ENCODE results near the gene SERTAD2. TPM values are rescaled to one million over a fixed set of nuclear protein-coding genes. Genes with fewer than 3 reads are reported as not detected.

SERTAD2 gene
- polyA plus RNA-seq, 4 donors, result 24.0 to 31.1 (median 26.9) TPM

DNA sequence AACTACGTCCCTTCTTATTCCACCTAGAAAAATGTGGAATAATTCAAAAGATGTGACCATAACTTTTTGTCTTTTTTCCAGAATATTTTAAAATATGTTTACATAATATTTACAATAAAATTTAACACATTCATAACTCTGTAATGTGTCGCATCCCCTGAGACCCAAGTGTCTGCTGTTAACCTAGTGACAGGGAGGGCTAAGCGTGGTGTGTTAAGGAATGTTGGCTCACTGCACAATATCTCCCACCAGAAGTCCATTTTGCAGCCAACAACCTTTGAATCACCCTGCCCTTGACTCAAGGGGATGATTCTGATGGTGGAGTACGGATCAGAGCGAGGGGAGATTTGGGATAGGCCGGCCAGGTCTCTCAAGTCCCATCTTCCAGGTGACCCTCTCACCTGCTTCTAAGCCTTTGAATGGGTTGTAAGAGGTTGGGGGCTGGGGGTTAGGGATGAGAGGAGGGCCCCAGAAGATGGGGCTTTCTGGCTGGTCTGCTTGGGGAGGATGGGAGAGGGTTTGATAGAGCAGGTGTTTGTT is 43.3 kb downstream of the SERTAD2 start:
- no peak for DNase-seq (ENCODE audit: low read depth in 4 of 4, low spot score in 3 of 4)

DNA sequence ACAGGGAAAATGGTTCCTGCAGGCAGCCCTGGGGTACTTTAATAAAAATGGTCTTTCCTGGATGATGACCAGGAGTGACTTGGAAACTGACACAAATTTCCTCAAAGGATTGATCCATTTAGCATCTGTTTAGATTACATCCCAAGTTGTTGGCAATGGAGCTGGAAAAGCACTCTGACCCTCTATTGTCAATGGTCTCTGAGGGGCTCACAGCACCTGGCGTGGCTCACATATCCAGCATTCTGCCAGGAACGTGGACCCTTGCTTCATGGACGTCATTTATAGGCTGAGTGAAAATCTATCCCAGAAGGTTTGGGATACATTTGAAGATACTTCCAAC is 43.8 kb downstream of the SERTAD2 start:
- no peak for DNase-seq (ENCODE audit: low read depth in 4 of 4, low spot score in 3 of 4)

GRCh38 chr2:64609227-64609941 is 44.3 kb downstream of the SERTAD2 start:
- no peak for DNase-seq (ENCODE audit: low read depth in 4 of 4, low spot score in 3 of 4)

GRCh38 chr2:64608867-64609226 is 44.9 kb downstream of the SERTAD2 start:
- DNase-seq (ENCODE audit: low read depth in 4 of 4, low spot score in 3 of 4), result no peak

DNA sequence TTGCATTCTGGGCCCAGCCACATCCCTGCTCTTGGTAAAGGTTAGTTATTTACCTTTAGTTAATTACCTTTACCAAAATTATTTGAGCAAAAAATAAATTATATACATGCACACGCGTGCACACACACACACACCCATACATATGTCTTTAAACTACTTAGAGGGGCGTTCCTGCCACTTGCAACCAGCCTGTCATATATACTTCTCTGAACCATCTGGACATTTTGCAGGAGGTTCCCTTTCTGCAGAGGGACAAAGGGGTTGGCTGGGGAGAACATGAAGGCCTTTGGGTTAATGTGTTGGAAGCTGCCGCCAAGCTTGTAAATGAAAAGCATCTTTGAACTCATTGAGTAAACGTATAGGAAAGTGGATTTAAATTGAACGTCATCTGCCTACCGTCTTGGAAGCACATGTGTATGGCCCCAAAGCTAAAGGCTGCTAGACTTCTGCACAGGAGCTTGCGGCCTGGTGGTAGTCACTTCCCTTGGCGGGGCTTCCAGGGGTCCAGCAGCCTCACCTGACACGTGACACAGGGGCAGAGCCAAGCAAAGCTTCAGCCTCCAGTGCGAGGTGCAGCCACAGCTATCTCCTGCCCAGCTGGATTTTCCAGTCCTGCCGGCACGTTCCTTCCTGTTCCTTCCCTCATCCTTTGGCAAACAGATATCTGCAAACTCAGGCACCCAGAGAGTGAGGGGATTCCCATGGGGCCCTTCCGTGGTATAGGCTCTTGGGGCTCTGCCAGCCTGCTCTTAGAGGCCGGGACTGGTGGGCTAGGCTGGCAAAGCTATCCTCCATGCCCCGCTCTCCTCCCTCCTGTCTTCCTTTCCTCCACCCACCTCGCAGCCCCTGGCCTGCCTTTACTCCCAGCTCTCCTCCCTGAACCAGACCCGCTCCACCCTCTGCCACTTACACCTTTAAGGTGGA is 46.1 kb downstream of the SERTAD2 start:
- DNase-seq (ENCODE audit: low read depth in 4 of 4, low spot score in 3 of 4), result no peak

DNA sequence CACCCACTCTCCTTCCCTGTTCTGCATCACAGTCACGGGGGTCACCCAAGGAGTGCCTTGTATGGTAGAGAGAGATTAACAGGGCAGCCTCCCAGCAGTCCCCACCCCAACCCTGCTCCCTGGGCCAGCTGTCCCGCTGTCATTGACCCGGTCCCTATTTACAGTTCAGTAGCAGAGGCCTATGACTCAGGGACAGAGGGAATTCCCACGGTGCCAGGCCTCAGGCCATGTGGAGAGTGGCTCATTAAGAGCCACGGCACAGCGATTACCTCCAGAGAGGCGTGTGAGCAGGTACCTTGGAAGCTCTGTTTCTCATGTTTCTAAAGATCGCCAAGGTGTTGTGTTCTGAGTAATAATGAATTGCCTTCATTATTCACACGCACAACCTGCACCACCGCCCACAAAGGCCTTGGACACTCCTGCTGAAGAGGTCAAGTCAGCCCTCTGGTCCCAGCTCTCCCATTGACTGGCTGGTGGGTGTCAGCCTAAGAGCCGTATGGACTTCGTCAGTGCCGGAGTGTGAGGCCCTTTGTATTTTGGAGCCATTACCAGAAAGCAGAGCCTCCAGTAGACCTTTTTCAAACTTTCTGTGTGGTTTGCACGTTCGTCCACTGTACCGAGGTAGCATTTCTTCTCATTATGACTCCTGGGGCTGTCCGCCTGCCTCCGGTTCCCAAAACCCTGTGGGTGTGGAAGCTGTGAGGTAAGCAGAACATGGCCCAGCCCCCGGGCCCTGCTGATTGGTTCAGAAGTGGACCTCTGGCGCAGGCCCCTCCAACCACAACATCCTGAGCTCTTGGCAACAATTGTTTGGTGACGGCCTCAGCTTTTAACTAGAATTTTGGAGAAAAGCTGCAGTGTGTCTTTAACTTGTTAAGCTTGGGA is 47.0 kb downstream of the SERTAD2 start:
- peak in 1 of 4 donors; percentile 57 for DNase-seq (ENCODE audit: low read depth in 4 of 4, low spot score in 3 of 4)

GRCh38 chr2:64605991-64606478 is 47.7 kb downstream of the SERTAD2 start:
- no peak for DNase-seq (ENCODE audit: low read depth in 4 of 4, low spot score in 3 of 4)

GRCh38 chr2:64605026-64605471 is 48.7 kb downstream of the SERTAD2 start:
- DNase-seq (ENCODE audit: low read depth in 4 of 4, low spot score in 3 of 4), result no peak

- no peak for DNase-seq (ENCODE audit: low read depth in 4 of 4, low spot score in 3 of 4)
Observed at GRCh38 chr2:64604155-64604554, 49.6 kb downstream of the SERTAD2 start.

- no peak for DNase-seq (ENCODE audit: low read depth in 4 of 4, low spot score in 3 of 4)
Observed at GRCh38 chr2:64602436-64602835, 51.3 kb downstream of the SERTAD2 start.

DNA sequence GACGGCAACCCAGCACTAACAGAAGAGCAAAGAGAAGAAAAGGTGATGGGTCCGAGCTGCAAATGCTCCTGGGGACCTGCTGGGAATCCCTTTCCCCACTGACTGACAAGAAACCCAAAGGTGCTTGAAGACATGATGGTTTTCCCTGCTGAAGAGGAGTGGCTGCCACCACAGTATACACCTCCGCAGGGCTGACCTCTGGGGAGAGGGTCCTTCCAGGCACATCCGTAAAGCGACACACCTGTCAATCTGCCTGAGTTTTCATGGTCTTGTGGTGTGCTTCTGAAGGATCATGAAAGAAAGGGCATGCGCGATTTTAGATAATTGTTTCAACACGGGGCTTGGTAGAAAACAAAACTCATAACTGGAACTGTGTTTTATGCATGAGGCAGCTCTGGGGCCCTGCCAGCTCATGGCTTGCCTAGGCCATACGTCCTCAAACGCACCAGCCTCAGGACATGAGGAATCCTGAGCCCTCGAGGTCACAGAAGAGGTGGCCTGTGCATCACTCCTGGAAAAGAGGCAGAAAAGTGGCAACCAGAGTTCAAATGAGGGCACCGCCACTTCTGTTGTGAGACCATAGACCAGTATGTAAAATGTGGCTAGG is 51.8 kb downstream of the SERTAD2 start:
- DNase-seq (ENCODE audit: low read depth in 4 of 4, low spot score in 3 of 4), result no peak

- DNase-seq (ENCODE audit: low read depth in 4 of 4, low spot score in 3 of 4), result no peak
Observed at GRCh38 chr2:64601034-64601754, 52.5 kb downstream of the SERTAD2 start.

DNA sequence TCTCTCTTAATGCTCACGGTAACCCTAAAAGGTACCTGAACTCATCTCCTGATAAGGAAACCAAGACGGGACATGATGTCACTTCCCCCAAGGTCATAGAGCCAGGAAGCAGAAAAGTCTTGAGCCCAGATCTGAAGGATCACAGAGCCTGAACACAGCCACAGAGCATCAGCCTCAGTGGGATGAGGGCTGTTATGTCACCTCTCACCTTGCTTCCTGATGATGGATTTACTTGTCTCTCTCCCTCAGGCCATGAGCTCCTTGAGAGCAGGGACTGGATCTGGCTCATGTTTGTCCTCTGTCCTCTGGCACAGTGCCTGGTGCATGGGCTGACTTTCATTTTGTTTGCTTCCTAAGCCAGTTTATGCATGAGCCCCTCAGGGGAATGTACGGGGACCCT is 54.2 kb downstream of the SERTAD2 start:
- no peak for DNase-seq (ENCODE audit: low read depth in 4 of 4, low spot score in 3 of 4)

DNA sequence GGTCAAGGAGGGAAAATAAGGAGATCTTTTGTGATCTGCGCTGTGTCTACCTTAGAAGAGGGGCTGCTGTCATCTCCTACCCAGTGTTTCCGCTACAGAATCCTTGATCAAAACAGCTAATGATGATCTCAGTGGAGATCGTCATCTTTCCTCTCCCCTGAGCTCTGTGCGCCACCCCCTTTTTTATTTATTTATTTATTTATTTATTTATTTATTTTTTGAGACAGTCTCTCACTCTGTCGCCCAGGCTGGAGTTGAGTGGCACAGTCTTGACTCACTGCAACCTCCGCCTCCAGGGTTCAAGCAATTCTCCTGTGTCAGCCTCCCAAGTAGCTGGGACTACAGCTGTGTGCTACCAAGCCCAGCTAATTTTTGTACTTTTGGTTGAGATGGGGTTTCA is 55.5 kb downstream of the SERTAD2 start:
- DNase-seq (ENCODE audit: low read depth in 4 of 4, low spot score in 3 of 4), result no peak

DNA sequence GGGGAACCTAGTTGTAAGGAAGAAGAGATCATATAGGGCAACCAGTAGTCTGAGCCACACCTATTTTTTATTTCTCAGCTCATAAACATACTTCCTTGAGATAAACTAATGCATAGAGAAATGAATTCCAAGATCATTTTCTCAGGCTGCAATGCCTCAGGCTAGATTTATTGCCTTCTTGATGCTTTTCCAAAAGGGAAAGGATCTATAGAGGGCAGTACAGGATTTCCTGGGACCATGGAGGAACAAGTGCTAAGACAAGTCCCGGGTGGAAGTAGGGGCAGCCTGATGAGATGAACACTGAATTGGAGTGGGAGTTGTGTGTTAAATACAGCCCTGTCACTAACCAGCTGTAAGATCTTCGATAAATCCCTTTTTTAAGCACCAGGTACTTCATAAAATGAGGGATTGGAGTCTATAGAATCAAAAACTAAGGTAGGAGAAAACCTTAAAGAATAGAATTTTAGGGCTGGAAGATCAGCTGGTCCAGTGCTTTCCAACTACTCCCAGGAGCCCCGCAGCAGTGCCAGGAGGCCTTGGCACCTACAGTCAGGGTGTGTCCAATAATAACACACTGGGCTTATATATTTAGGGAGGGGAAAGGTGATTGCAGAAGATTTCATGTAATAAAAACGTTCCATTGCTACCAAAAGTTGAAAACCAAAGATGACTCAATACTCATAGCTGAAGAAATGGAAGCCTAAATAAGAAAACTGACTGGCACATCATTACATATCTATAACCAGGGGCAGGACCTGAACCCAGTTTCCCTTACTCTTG is 58.1 kb downstream of the SERTAD2 start:
- no peak for DNase-seq (ENCODE audit: low read depth in 4 of 4, low spot score in 3 of 4)

- DNase-seq (ENCODE audit: low read depth in 4 of 4, low spot score in 3 of 4), result no peak
Observed at GRCh38 chr2:64594226-64594989, 59.3 kb downstream of the SERTAD2 start.

DNA sequence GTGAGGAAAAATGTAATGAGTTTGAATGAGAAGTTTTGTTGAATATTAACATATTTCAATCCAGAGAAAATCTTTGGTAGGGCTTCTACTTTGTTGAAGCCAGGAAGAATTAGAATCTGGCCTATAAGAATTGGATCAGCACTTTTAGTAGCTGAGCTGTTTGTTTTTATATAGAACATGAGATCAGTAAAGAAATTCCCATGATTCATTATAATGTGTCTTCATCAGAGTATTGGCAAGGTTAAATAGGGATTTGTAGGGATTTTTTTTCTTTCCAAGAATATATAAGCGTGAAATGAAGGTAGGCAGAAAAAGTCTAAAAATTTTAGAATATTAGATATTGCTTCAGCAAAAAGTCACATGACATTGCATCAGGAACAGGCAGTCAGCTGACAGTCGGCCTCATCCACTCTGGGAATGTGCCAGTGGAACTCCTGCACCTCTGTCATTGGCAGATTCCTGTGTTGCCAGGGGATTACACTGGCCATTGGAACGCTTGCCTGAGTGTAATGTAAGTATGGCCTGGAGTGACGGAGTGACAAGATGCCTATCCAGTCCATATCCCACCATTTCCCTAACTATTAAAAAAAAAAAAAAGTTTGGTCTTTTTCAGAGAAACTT is 60.6 kb downstream of the SERTAD2 start:
- no peak for DNase-seq (ENCODE audit: low read depth in 4 of 4, low spot score in 3 of 4)

DNA sequence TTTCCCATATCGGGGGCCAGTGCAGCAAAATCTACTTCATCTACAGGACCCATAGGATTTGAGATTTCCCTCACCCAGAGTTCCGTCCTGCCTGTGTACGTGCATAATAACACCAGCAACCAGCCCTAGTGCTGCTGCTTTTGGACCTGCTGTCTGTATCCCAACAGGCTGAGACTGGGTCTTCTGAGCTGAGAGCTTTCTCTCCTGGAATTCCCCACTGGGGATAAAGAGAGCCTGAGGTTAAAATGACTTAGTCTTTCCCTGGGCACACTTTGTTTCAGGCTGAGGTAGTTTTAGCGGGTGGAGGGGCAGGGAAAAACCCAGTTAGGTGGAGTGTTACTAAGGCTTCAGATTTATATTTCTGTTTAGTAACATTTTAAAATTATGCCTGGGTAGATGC is 62.5 kb downstream of the SERTAD2 start:
- DNase-seq (ENCODE audit: low read depth in 4 of 4, low spot score in 3 of 4), result no peak

Measured in left renal pelvis (tissue), 4 donors.